ENCODE results near the gene NIPBL.
"Not testable (repeated sequence)": the region's sequence is repeated elsewhere in the genome, so short reads cannot be mapped to it uniquely, and the experiment has no call there.

The NIPBL gene

DNA sequence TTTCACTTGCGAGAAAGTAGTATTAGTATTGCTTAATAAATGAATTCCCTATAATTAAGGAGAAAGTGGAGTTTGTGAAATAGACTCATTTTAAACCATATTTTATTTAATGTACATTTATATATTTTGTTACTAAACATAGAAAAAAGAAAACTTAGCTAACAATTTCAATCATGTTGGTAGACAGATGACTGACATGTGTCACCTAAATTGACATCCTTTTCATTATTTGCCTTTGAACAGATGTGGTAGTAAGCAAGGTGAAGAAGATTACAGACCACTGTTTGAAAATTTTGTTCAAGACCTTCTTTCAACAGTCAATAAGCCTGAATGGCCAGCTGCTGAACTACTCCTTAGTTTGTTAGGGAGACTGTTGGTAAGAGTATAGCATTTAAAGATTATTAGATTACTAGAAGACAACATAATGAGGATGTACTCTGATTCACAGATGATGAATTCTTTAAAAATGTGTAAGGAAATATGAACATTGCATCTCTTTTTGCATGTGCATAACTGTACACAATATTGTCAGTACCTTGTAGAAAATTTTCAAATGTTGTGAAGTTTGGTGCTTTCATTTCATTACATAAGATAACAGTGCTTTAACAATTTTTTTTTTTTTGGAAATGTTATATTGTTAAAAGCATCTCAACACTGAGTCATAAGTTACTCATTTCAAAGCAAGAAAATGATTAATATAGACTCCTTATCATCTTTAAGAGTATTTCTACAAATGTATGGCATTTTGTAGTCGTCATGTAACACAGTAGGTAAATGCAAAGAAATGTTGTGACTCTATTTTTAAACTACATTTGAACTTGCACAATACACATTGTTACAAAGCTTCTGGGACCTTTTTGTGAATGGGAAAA lies 139.5 kb downstream of the NIPBL start:
- DNase-seq (ENCODE audit: low spot score): no peak
- FAIRE-seq: peak; percentile 81

- DNase-seq (ENCODE audit: low spot score) (no peak), FAIRE-seq (no peak)
These were observed 152.3 kb downstream of the NIPBL start for GRCh38 chr5:37028910-37029309.

DNA sequence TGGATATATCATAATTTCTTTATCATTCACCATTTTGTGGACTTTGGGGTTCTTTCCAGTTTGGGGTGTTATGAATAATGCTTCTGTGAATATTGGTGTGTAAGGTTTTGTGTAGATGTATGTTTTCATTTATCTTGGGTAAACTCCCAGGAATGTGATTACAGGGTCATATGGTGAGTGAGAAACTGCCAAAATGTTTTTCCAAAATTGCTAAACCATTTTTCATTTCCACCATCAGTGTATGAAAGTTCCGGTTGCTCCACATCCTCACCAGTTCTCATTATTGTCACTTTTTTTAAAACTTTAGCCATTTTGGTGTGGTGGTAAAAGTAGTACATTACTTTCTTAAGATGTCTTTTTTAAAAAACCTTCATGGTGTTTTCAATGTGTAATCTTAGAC lies 152.9 kb downstream of the NIPBL start:
- no peak for DNase-seq (ENCODE audit: low spot score)
- FAIRE-seq: no peak

- FAIRE-seq (no peak), DNase-seq (ENCODE audit: low spot score) (no peak)
These were observed 158.4 kb downstream of the NIPBL start for GRCh38 chr5:37034955-37035354.

GRCh38 chr5:37037840-37038239 lies 161.3 kb downstream of the NIPBL start:
- no peak for FAIRE-seq

DNA sequence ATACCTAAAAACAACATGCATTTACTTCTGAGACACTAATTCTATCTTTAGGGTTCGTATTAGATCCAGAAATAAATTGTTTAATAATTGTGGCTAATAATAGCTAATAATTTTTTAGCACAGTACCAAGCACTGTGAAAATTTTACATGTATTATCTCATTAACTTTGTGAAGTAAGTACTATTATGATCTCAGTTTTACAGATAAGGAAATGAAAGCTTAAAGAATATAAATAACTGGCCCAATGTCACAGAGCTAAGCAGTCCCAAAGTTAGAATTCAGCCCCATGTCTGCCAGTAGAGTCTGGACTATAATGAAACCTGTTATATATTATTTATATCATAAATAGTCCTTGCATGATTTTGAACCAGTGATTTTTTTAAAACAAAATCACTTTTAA lies 163.3 kb downstream of the NIPBL start:
- DNase-seq (ENCODE audit: low spot score): no peak
- FAIRE-seq: no peak

More at GRCh38 chr5:37037840-37038239, 161.3 kb downstream of the NIPBL start:
- no peak for DNase-seq (ENCODE audit: low spot score)

DNA sequence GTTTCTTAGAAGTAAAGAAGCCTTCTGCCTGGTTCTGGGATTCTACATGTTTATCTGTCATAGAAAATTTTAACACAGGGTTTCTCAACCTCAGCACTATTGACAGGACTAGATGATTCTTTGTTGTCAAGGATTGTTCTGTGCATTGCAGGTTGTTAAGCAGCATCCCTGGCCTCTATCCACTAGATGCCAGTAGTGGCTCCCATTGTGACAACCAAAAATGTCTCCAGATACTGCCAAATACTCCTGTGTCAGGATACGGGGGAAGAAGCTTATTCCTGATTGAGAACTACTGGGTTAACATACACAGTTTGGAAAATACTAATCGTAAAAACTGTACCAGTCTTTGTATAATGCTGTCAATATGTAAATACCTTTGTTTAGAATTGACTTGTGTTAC lies 167.1 kb downstream of the NIPBL start:
- FAIRE-seq (no peak), DNase-seq (ENCODE audit: low spot score) (no peak)

DNA sequence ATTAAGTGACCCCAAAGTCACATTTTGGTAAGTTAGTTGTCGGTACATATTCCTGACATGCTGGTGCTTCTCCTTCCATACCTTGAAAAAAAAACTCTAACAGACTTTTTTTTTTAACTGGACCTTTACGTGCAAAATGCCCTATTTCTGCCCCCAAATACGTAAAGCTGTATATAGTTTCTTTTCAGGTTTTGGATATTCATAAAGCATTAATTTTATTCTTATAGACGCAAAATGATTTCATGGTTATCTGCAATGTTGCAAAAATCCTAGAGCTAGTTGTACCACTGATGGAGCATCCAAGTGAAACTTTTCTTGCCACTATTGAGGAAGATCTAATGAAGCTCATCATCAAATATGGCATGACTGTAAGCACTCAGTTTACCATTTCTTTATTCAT lies 167.6 kb downstream of the NIPBL start:
- DNase-seq (ENCODE audit: low spot score) (no peak), FAIRE-seq (no peak)

- FAIRE-seq (no peak), DNase-seq (ENCODE audit: low spot score) (no peak)
These were observed 169.1 kb downstream of the NIPBL start for GRCh38 chr5:37045703-37046102.

DNA sequence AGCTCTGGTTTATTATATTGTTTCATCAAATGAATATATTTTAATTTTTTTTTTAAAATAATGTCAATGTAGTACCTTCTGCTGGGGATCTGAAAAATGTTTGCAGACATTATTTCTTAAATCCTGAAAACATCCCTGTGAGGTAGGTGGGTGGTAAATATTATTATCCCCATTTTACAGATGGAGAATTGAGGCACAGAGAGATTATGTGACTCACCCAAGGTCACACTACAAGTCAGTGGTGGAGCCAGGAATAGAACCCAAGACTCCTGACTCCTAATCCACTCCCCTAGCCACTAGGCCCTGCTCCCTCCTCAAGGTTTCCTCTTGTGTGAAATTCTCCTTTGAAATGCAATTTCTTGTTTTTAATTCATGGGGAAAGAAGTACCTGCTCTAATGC lies 171.4 kb downstream of the NIPBL start:
- no peak for FAIRE-seq
- DNase-seq (ENCODE audit: low spot score): no peak

DNA sequence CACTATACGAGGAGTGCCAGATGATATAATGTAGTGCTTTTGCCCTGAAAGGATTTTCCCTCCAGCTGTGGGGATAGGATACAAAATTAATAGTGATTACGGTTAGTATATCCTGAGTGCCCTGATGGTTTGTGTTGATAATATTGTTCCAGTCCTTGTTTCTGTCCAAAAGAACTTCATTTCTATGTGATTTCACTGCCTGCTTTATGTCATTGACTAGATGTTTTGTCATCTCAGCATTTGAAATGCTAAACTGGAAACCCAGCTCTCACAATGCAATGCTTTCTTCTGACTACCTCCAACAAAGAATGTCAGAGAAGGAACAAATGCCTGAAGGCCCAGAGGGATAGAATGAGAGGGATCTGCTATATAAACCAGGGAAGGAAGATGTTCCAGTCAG lies 177.8 kb downstream of the NIPBL start:
- FAIRE-seq (no peak), DNase-seq (ENCODE audit: low spot score) (no peak)

DNA sequence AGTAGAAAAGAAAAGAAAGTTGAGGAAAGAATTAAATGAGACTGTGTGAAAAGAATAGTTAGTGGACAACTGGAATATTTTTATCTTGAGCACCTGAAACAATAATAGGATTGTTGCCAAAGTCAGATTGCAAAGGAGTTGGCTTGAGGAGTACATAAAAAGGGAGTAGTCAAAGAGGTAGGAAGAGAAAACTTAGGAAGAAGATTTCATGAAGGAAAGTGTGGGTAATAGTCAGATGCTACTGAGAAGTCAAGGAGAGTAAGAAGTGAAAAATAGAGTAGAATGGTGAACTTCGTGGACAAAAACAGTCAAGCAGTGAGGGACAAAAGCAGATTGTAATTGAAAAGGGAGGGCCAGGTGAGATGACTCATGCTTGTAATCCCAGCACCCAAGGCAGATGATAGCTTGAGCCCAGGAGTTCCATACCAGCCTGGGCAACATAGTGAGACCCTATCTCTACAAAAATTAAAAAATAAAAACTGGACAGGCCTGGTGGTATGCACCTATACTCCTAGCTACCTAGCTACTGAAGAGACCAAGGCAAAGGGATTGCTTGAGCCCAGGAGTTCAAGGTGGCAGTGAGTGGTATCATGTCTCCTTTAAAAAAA lies 178.9 kb downstream of the NIPBL start:
- FAIRE-seq (no peak), DNase-seq (ENCODE audit: low spot score) (no peak)

DNA sequence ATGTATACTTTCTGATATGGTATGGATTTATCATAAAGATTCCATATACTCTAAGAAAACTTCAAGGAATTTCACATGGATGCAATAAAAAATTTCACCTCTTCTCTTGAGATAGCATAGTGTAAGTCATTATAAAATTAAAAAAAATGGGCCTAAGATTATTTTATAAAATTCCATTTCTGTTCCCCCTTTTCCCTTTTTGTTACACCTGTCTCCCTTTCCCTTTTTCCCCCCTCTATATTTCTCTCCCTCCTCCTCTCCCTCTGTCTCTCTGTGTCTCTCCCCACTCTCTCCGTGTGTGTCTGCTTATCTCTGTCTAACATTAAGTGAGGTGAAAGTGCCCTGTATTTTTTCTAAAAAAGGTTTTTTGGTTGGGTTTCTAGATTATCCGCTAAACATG lies 180.2 kb downstream of the NIPBL start:
- FAIRE-seq: no peak
- DNase-seq (ENCODE audit: low spot score): no peak

DNA sequence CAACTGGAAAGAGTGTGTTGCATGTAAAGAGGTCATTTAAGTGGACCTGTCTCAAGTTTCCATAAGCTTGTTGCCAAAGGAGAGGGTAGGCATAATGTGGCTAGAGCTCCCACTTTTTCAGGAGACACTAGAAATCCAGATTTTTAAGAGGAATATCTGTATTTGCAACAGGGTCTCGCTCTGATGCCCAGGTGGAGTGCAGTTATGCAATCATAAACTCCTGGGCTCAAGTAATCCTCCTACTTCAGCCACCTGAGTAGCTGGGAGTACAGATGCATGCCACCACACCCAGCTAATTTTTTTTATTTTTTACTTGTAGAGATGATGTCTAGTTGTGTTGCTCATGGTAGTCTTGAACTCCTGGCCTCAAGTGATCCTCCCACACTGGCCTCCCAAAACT lies 183.5 kb downstream of the NIPBL start:
- FAIRE-seq (no peak), DNase-seq (ENCODE audit: low spot score) (no peak)

DNA sequence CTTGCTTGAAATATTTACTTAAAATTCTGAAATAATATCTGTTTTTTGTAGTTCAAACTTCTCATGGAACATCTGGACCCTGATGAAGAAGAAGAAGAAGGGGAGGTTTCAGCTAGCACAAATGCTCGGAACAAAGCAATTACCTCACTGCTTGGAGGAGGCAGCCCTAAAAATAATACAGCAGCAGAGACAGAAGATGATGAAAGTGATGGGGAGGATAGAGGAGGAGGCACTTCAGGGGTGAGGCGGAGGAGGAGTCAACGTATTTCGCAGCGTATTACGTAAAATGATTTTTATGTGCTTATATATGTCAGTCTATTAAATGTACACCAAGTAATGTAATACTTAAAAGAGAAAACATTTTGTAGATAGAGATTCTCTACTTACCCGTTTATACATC lies 187.2 kb downstream of the NIPBL start:
- no peak for DNase-seq (ENCODE audit: low spot score)
- FAIRE-seq: no peak

DNA sequence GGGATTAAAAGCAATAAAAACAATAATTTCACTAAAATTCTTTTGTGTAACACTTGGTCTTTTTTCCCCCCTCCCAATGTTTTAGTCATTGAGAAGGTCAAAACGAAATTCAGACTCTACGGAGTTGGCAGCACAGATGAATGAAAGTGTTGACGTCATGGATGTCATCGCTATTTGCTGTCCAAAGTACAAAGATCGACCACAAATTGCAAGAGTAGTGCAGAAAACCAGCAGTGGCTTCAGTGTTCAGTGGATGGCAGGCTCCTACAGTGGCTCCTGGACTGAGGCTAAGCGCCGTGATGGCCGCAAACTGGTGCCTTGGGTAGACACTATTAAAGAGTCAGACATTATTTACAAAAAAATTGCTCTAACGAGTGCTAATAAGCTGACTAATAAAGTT lies 187.9 kb downstream of the NIPBL start:
- DNase-seq (ENCODE audit: low spot score) (no peak), FAIRE-seq (no peak)

DNA sequence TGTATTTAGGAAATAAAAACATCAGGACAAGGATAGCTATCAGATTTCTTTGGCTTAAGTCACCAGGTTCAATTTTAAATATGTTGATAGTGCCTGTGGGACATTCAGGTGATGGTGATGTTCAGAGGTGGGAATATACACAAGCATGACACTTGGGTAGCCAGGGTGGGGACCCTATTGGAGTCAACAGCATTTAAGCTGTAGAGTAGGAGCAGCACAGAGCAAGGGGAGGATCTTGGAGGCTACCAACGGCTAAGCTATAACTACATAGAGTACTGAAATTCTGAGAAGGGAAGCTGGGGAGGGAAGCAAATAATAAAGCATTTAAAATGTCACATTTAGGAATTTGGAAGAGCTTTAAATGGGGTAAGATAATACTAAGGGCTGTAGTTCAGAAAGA lies 194.9 kb downstream of the NIPBL start:
- FAIRE-seq (no peak), DNase-seq (ENCODE audit: low spot score) (no peak)

GRCh38 chr5:37071901-37072581 lies 195.5 kb downstream of the NIPBL start:
- DNase-seq (ENCODE audit: low spot score) (no peak), FAIRE-seq (no peak)

DNA sequence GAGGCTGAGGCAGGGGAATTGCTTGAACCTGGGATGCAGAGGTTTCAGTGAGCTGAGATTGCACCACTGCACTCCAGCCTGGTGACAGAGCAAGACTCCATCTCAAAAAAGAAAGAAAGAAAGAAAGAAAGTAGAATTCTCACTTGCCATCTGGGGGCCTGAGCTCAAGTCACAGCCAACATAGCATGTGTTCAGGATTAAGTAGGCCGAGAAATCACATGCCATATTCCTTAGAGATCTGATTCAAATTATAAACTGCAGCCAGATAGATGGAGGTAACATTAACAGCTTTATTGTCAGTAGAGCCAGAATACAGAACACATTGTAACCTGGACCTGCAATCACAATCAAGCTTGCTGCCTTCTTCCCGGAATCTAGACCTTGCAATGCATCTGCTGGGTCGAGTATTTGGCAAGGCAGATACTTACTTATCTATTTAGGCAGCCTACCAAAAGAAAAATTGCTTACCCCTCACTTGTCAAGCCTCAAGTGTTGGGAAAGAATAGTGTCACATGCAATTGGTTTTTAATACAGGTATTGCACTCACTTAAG lies 198.9 kb downstream of the NIPBL start:
- no peak for FAIRE-seq
- no peak for DNase-seq (ENCODE audit: low spot score)

GRCh38 chr5:37077146-37077545 lies 200.6 kb downstream of the NIPBL start:
- FAIRE-seq: no peak
- no peak for DNase-seq (ENCODE audit: low spot score)

DNA sequence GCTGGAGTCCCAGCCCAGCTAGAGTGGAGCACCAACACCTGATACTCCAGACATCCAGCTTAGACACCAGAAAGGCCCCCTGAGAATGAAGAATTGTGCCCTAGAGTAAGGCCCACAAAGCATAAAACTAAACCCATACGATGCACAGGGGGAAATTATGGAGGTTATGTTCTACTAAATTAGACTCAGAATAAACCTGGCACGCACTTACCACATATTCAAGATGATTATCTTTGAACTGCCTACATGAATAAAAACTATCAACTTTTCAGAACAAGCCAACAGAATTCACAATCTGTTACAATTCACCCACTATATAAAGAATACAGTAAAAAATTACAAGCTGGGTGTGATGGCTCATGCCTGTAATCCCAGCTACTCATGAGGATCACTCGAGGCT lies 204.1 kb downstream of the NIPBL start:
- FAIRE-seq: no peak

DNA sequence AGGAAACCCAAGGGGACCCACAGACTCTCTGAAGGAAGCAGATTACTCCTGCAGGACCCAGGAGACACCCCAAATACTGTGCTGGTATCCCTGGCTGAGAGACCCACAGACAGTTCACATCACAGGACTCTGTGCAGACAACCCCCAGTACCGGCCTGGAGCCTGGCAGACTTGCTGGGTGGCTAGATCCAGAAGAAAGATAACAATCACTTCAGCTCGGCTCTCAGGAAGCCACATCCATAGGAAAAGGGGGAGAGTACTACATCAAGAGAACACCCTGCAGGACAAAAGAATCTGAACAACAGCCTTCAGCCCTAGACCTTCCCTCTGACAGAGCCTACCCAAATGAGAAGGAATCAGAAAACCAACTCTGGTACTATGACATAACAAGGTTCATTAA lies 206.4 kb downstream of the NIPBL start:
- FAIRE-seq: not testable (repeated sequence)

More for the DNA sequence above, 204.1 kb downstream of the NIPBL start:
- DNase-seq (ENCODE audit: low spot score): no peak

More for the DNA sequence above, 206.4 kb downstream of the NIPBL start:
- DNase-seq (ENCODE audit: low spot score): not testable (repeated sequence)

Data from RCC 7860 (cell line).